Measurements from ENCODE around the gene DUSP16.
"Not testable (repeated sequence)": the region's sequence is repeated elsewhere in the genome, so short reads cannot be mapped to it uniquely, and the experiment has no call there.

DUSP16 gene

GRCh38 chr12:12586879-12587675 is 24.4 kb upstream of the DUSP16 start:
- Histone ChIP-seq H3K9ac (no peak overlapping the region), H3K27ac (no peak overlapping the region), H3K4me2 (no peak overlapping the region), H3K9me3 (replicated peaks in 1 of 11) (0 out of 22 replicates have a peak, but pooled peaks cover 0 to 4% (median 0%) of the 10 kb centered on the region in 11 experiments), H3K36me3 (no peaks in the 10 kb centered on the region), H3K4me3 (no peak overlapping the region), H3K4me1 (peaks cover 0 to 11% (median 0%) of the 10 kb centered on the region in 10 experiments; a peak in 1 of 20 replicates), H3K27me3 (no peaks in the 10 kb centered on the region), H4K20me1 (no peaks in the 10 kb centered on the region)
- TF ChIP-seq Cebpa-rat (IDR thresholded peaks at IDR 0.05) = no peak

- Histone ChIP-seq H3K27ac (no peak overlapping the region), H3K9ac (no peak overlapping the region), H3K4me2 (no peak overlapping the region), H3K9me3 (replicated peaks in 1 of 11) (0 out of 22 replicates have a peak, but pooled peaks cover 0 to 4% (median 0%) of the 10 kb centered on the region in 11 experiments), H3K27me3 (no peaks in the 10 kb centered on the region), H3K4me3 (no peak overlapping the region), H4K20me1 (no peaks in the 10 kb centered on the region), H3K4me1 (peaks cover 0 to 12% (median 0%) of the 10 kb centered on the region in 10 experiments; a peak in 1 of 20 replicates), H3K36me3 (no peaks in the 10 kb centered on the region)
- TF ChIP-seq Cebpa-rat (IDR thresholded peaks at IDR 0.05) = no peak
Measured at GRCh38 chr12:12585115-12585863, 22.6 kb upstream of the DUSP16 start.

GRCh38 chr12:12583510-12584178 is 21.0 kb upstream of the DUSP16 start:
- Histone ChIP-seq H3K4me1 (peaks cover 0 to 12% (median 0%) of the 10 kb centered on the region in 10 experiments; a peak in 1 of 20 replicates), H3K9ac (no peak overlapping the region), H3K27ac (no peak overlapping the region), H3K4me2 (no peak overlapping the region), H3K9me3 (replicated peaks in 1 of 11) (no peaks in the 10 kb centered on the region), H3K27me3 (no peaks in the 10 kb centered on the region), H3K4me3 (no peak overlapping the region), H3K36me3 (no peaks in the 10 kb centered on the region), H4K20me1 (no peaks in the 10 kb centered on the region)
- TF ChIP-seq Cebpa-rat (IDR thresholded peaks at IDR 0.05) = no peak

GRCh38 chr12:12582895-12583303 is 20.2 kb upstream of the DUSP16 start:
- Histone ChIP-seq H3K36me3 (no peaks in the 10 kb centered on the region), H3K4me1 (peaks cover 0 to 12% (median 0%) of the 10 kb centered on the region in 10 experiments; a peak in 1 of 20 replicates), H3K4me3 (no peak overlapping the region), H3K4me2 (no peak overlapping the region), H3K9me3 (replicated peaks in 1 of 11) (no peaks in the 10 kb centered on the region), H3K27ac (no peak overlapping the region), H3K9ac (no peak overlapping the region), H3K27me3 (no peaks in the 10 kb centered on the region), H4K20me1 (no peaks in the 10 kb centered on the region)
- no peak for TF ChIP-seq Cebpa-rat (IDR thresholded peaks at IDR 0.05)

GRCh38 chr12:12582193-12582881 is 19.7 kb upstream of the DUSP16 start:
- Histone ChIP-seq H3K27ac (no peak overlapping the region), H3K27me3 (no peaks in the 10 kb centered on the region), H4K20me1 (no peaks in the 10 kb centered on the region), H3K4me2 (no peak overlapping the region), H3K4me3 (no peak overlapping the region), H3K9ac (no peak overlapping the region), H3K4me1 (peaks cover 0 to 12% (median 0%) of the 10 kb centered on the region in 10 experiments; a peak in 1 of 20 replicates), H3K36me3 (no peaks in the 10 kb centered on the region), H3K9me3 (replicated peaks in 1 of 11) (no peaks in the 10 kb centered on the region)
- no peak for TF ChIP-seq Cebpa-rat (IDR thresholded peaks at IDR 0.05)

- not testable (repeated sequence) for H4K20me1 ChIP-seq; H3K27ac ChIP-seq; H3K4me2 ChIP-seq; H3K27me3 ChIP-seq; H3K9me3 ChIP-seq (replicated peaks in 1 of 11); H3K36me3 ChIP-seq; H3K9ac ChIP-seq; H3K4me3 ChIP-seq
- H3K4me1 ChIP-seq = peaks cover 0 to 23% (median 0%) of the 10 kb centered on the region in 10 experiments; a peak in 4 of 20 replicates
Measured at GRCh38 chr12:12580716-12581115, 18.1 kb upstream of the DUSP16 start.

GRCh38 chr12:12577786-12578185 is 15.1 kb upstream of the DUSP16 start:
- no peak overlapping the region for H3K27ac ChIP-seq
- H3K9ac ChIP-seq = no peak overlapping the region
- H3K4me3 ChIP-seq = no peak overlapping the region
- no peaks in the 10 kb centered on the region for H3K27me3 ChIP-seq
- H3K36me3 ChIP-seq = no peaks in the 10 kb centered on the region
- H3K9me3 ChIP-seq (replicated peaks in 1 of 11) = no peaks in the 10 kb centered on the region
- peaks cover 0 to 20% (median 0%) of the 10 kb centered on the region in 10 experiments; a peak in 4 of 20 replicates for H3K4me1 ChIP-seq
- H4K20me1 ChIP-seq = no peaks in the 10 kb centered on the region
- TF ChIP-seq Cebpa-rat (IDR thresholded peaks at IDR 0.05) = no peak
- no peak overlapping the region for H3K4me2 ChIP-seq

GRCh38 chr12:12572659-12573058 is 10.0 kb upstream of the DUSP16 start:
- Histone ChIP-seq H3K36me3 (no peaks in the 10 kb centered on the region), H3K4me2 (no peak overlapping the region), H4K20me1 (no peaks in the 10 kb centered on the region), H3K4me1 (peaks cover 0 to 14% (median 0%) of the 10 kb centered on the region in 10 experiments; a peak in 4 of 20 replicates), H3K27me3 (no peaks in the 10 kb centered on the region), H3K9ac (no peak overlapping the region), H3K27ac (no peak overlapping the region), H3K4me3 (no peak overlapping the region), H3K9me3 (replicated peaks in 1 of 11) (no peaks in the 10 kb centered on the region)
- TF ChIP-seq Cebpa-rat (IDR thresholded peaks at IDR 0.05) = no peak

- not testable (repeated sequence) for H3K9ac ChIP-seq, H3K4me3 ChIP-seq, H3K27ac ChIP-seq, H4K20me1 ChIP-seq, H3K4me2 ChIP-seq, H3K36me3 ChIP-seq
- H3K27me3 ChIP-seq = peaks cover 0 to 11% (median 10%) of the 10 kb centered on the region in 11 experiments; a peak in 17 of 22 replicates
- peaks cover 3 to 15% (median 13%) of the 10 kb centered on the region in 10 experiments; a peak in 16 of 20 replicates for H3K4me1 ChIP-seq
- peaks cover 7 to 28% (median 14%) of the 10 kb centered on the region in 11 experiments; a peak in 21 of 22 replicates for H3K9me3 ChIP-seq (replicated peaks in 1 of 11)
Measured at GRCh38 chr12:12565971-12566370, 3.3 kb upstream of the DUSP16 start.
